Right lobe of liver (tissue), 4 donors: Measurements from ENCODE around the gene PXK.

Experiments used
- CTCF ChIP-seq, 4 donors: fragments of 200-600 bp in 3 of 4; fragments of 450-650 bp in 1 of 4; IDR thresholded peaks; one replicate each; pipeline versions ENCODE4 v1.5.1 to v1.8.0; 2016 to 2022; ENCODE audit warnings: antibody characterized with exemption in 4 of 4, mild to moderate bottlenecking in 2 of 4
- POLR2A ChIP-seq: fragments of 450-650 bp; IDR thresholded peaks from one replicate; pipeline ENCODE4 v1.6.1; 2017; ENCODE audit warnings: antibody characterized with exemption, mild to moderate bottlenecking
- donor health status: DM: no; HTN: no; CAD: no.
- donor health status: DM: no; HTN: no; CAD: no.
- donor health status: DM: no; HTN: yes; CAD: no.

- TF ChIP-seq POLR2A (no peak), CTCF (IDR thresholded peaks at IDR 0.05) (no peak)
These were observed 70.9 kb downstream of the PXK start for GRCh38 chr3:58403513-58404109.
